Measurements from ENCODE around the gene PCSK1. TPM values are rescaled to one million over a fixed set of nuclear protein-coding genes. Genes with fewer than 3 reads are reported as not detected.

PCSK1 gene
- total RNA-seq, 1 donor from 2014 or later, result 3.2 TPM

DNA sequence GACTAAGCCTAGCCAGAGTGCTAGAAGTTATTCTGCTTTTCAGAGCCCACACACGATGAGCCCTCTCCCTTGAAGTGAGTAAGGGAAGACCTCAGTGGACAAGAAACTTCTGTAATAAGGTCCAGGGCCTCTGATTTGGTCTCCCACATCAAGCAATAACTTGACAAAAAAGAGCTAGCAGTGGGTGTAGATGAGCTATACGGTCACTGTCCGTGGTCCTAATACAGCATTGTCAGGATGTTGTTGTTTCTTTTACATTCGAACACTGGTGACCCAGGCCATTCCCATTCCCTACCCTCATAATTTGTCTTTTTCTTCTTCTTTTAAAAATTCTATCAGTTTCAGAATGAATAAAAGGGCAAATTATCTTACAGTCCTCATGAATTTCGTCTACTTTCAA lies 5.2 kb downstream of the PCSK1 start:
- H3K27ac ChIP-seq, result no peak overlapping the region
- intact Hi-C loops (cut with DNase I), result no loop called here
- H3K27me3 ChIP-seq, result no peaks in the 10 kb centered on the region
- H3K4me3 ChIP-seq, result no peak overlapping the region
- H3K4me1 ChIP-seq, result peaks cover 0 to 7% of the 10 kb centered on the region in 2 donors
- DNase-seq (ENCODE audit: low spot score in 2 of 2), result no peak
- no peaks in the 10 kb centered on the region for H3K36me3 ChIP-seq
- TF ChIP-seq, protein P1, sequence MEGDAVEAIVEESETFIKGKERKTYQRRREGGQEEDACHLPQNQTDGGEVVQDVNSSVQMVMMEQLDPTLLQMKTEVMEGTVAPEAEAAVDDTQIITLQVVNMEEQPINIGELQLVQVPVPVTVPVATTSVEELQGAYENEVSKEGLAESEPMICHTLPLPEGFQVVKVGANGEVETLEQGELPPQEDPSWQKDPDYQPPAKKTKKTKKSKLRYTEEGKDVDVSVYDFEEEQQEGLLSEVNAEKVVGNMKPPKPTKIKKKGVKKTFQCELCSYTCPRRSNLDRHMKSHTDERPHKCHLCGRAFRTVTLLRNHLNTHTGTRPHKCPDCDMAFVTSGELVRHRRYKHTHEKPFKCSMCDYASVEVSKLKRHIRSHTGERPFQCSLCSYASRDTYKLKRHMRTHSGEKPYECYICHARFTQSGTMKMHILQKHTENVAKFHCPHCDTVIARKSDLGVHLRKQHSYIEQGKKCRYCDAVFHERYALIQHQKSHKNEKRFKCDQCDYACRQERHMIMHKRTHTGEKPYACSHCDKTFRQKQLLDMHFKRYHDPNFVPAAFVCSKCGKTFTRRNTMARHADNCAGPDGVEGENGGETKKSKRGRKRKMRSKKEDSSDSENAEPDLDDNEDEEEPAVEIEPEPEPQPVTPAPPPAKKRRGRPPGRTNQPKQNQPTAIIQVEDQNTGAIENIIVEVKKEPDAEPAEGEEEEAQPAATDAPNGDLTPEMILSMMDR (IDR thresholded peaks at IDR 0.05), result no peak
- H3K9me3 ChIP-seq, result no peaks in the 10 kb centered on the region

DNA sequence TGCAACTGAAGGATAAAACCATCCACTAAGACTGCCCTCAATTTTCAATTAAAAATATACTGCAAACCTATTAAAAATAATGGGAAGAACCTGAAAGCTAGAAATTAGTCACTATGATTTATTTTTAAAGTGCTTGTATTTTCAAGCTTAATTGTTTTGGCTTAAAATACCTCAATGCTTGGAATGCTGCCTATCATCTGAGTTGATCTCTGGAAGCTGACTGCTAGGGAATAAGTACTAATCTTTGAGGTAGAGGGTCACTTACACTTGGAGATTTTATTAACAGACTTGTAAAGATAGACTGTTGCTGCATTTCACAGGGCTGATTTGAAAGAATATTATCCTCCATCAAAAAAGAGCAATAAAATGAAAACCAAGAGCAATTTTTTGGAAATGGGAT lies 6.2 kb downstream of the PCSK1 start:
- no peak for DNase-seq (ENCODE audit: low spot score in 2 of 2)
- TF ChIP-seq, protein P1 (IDR thresholded peaks at IDR 0.05), result no peak
- H3K27ac ChIP-seq, result no peak overlapping the region
- no peaks in the 10 kb centered on the region for H3K27me3 ChIP-seq
- H3K36me3 ChIP-seq, result no peaks in the 10 kb centered on the region
- no peak overlapping the region for H3K4me3 ChIP-seq
- H3K9me3 ChIP-seq, result no peaks in the 10 kb centered on the region
- intact Hi-C loops (cut with DNase I), result no loop called here
- H3K4me1 ChIP-seq, result peaks cover 0 to under 1% of the 10 kb centered on the region in 2 donors

- no peak for DNase-seq (ENCODE audit: low spot score in 2 of 2)
- H3K27me3 ChIP-seq, result no peaks in the 10 kb centered on the region
- H3K4me3 ChIP-seq, result no peak overlapping the region
- no peaks in the 10 kb centered on the region for H3K36me3 ChIP-seq
- no peak overlapping the region for H3K27ac ChIP-seq
- H3K9me3 ChIP-seq, result no peaks in the 10 kb centered on the region
- TF ChIP-seq, protein P1 (IDR thresholded peaks at IDR 0.05), result no peak
- intact Hi-C loops (cut with DNase I), result no loop called here
- no peaks in the 10 kb centered on the region for H3K4me1 ChIP-seq
These were observed 7.6 kb downstream of the PCSK1 start for GRCh38 chr5:96425443-96425842.

GRCh38 chr5:96415897-96416296 lies 17.2 kb downstream of the PCSK1 start:
- no peaks in the 10 kb centered on the region for H3K4me1 ChIP-seq
- H3K36me3 ChIP-seq, result no peaks in the 10 kb centered on the region
- intact Hi-C loops (cut with DNase I), result no loop called here
- DNase-seq (ENCODE audit: low spot score in 2 of 2), result no peak
- no peaks in the 10 kb centered on the region for H3K27me3 ChIP-seq
- no peak overlapping the region for H3K27ac ChIP-seq
- H3K4me3 ChIP-seq, result no peak overlapping the region
- H3K9me3 ChIP-seq, result no peaks in the 10 kb centered on the region
- TF ChIP-seq, protein P1 (IDR thresholded peaks at IDR 0.05), result no peak

DNA sequence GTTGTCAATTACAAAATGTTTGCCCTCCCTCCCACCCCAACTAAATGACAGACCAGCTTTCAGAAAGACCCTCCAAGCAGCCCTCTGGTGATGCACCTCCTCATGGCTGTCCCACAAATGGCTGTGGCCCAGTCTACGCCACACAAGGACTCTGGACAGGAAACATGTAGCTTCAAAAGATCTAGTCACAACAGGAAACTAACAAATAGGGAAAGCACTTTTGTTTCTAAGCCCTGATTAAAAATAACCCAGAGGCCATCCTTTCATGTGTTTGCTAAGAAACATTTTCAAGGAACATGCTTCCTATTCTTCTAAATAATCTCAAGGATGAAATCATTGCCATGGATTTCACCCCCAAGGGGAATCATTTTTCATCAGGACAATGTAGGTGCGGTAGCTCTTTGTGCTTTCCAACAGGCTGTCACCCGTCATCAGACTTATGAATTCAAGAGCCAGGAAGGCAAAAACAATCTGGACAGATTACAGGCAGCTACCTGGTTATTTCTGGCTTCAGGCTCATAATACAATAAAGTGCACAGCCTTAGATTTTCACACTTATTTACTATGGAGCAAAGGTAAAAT lies 20.1 kb downstream of the PCSK1 start:
- TF ChIP-seq, protein P1 (IDR thresholded peaks at IDR 0.05), result no peak
- H3K9me3 ChIP-seq, result no peaks in the 10 kb centered on the region
- no peaks in the 10 kb centered on the region for H3K27me3 ChIP-seq
- no peaks in the 10 kb centered on the region for H3K4me1 ChIP-seq
- intact Hi-C loops (cut with DNase I), result no loop called here
- H3K27ac ChIP-seq, result no peak overlapping the region
- H3K36me3 ChIP-seq, result no peaks in the 10 kb centered on the region
- no peak for DNase-seq (ENCODE audit: low spot score in 2 of 2)
- no peak overlapping the region for H3K4me3 ChIP-seq

GRCh38 chr5:96410013-96410412 lies 23.0 kb downstream of the PCSK1 start:
- no peak for DNase-seq (ENCODE audit: low spot score in 2 of 2)
- H3K27ac ChIP-seq, result no peak overlapping the region
- H3K36me3 ChIP-seq, result no peaks in the 10 kb centered on the region
- no peaks in the 10 kb centered on the region for H3K9me3 ChIP-seq
- intact Hi-C loops (cut with DNase I), result no loop called here
- TF ChIP-seq, protein P1 (IDR thresholded peaks at IDR 0.05), result no peak
- H3K4me3 ChIP-seq, result no peak overlapping the region
- no peaks in the 10 kb centered on the region for H3K4me1 ChIP-seq
- no peaks in the 10 kb centered on the region for H3K27me3 ChIP-seq
